ENCODE measurements around the gene TMA7B.

The TMA7B gene

GRCh38 chr22:39952347-39952746 lies 7.8 kb upstream of the TMA7B start:
- no peak overlapping the region for H3K4me3 ChIP-seq (ENCODE audit: low read depth, low read length)
- no peak for DNase-seq (ENCODE audit: low read depth)
- TF ChIP-seq CTCF (IDR thresholded peaks at IDR 0.05; ENCODE audit: insufficient read depth, low read depth, low read length, missing control alignments): no peak

- DNase-seq (ENCODE audit: low read depth): no peak
- no peak for TF ChIP-seq CTCF (IDR thresholded peaks at IDR 0.05; ENCODE audit: insufficient read depth, low read depth, low read length, missing control alignments)
- H3K4me3 ChIP-seq (ENCODE audit: low read depth, low read length): no peak overlapping the region
These were observed 7.1 kb upstream of the TMA7B start for GRCh38 chr22:39953101-39953500.

GRCh38 chr22:39954584-39955055 lies 5.6 kb upstream of the TMA7B start:
- H3K4me3 ChIP-seq (ENCODE audit: low read depth, low read length): no peak overlapping the region
- DNase-seq (ENCODE audit: low read depth): peak; percentile 71
- TF ChIP-seq CTCF (IDR thresholded peaks at IDR 0.05; ENCODE audit: insufficient read depth, low read depth, low read length, missing control alignments): no peak

- no peak for DNase-seq (ENCODE audit: low read depth)
These were observed 4.5 kb upstream of the TMA7B start for GRCh38 chr22:39955675-39956074.

DNA sequence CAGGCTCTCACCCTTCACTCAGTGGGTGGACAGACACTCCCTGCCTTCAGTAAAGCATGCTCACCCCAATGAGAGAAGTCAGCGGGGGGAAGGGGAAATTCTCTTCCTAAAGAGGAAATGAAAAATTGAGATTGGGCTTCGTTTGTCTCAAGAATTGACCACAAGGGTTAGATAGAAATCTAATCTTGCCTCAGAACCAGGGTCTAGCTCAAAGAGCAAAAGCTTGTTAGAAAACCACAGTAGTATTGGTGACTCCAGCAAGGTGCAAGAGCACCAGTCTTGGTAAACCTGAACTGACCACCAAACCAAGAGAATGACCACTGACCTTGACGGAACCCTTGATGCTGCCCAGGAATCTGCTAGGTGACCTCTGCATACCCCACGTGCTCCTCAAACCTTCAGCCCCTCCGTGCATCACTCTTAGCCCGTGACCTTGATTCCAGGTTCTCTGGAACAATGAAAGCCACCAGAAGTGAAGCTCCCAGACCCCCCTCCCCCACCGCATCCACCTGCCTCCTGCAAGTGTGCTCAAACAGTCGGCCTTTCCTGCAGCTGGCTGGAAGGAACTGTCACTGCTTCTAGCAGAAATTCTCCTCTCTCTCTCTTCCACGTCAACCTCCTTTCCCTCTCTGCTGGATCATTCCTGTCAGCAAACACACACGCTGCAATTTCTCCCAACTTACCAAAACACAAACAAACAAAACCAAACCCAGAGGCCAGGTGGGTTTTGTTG lies 3.1 kb upstream of the TMA7B start:
- H3K4me3 ChIP-seq (ENCODE audit: low read depth, low read length): no peak overlapping the region
- no peak for TF ChIP-seq CTCF (IDR thresholded peaks at IDR 0.05; ENCODE audit: insufficient read depth, low read depth, low read length, missing control alignments)
- peak; percentile 86 for DNase-seq (ENCODE audit: low read depth)

More at GRCh38 chr22:39955675-39956074, 4.5 kb upstream of the TMA7B start:
- no peak for TF ChIP-seq CTCF (IDR thresholded peaks at IDR 0.05; ENCODE audit: insufficient read depth, low read depth, low read length, missing control alignments)
- H3K4me3 ChIP-seq (ENCODE audit: low read depth, low read length): no peak overlapping the region

DNA sequence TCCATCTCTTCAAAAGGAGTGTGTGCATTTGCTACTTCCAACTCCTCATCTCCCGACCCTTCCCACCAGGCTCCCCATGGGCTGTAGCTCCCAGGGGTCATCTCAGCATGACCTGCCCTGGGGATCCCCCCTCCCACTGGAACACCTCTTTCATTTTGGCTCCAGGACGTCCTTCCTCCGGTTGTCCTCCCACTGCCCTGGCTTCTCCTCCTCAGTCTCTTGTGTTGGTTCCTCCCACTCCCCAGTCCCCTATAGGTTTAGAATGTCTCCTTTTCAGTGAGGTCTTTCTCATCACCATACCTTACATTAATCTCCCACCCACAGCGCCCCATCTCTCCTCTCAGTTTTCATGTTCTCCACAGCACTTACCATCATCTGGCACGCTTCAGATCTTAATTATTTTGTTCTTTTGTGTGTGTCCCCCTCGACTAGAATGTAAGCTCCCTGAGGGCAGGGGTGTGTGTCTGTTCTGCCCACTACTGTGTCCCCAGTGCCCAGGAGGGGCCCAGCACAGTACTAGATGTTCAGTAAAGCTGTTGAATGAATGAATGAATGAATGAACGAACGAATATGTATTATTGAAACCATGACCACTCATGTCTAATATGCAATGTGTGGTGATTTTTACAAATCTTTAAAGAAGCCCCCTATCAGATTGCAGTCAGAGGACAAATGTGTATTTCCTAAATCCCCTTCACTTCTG lies 2.0 kb upstream of the TMA7B start:
- DNase-seq (ENCODE audit: low read depth): no peak
- no peak for TF ChIP-seq CTCF (IDR thresholded peaks at IDR 0.05; ENCODE audit: insufficient read depth, low read depth, low read length, missing control alignments)
- H3K4me3 ChIP-seq (ENCODE audit: low read depth, low read length): no peak overlapping the region

Measured in GM12865 (cell line).